Neural progenitor cell (in vitro differentiated cells): ENCODE results near the gene CFAP410.

Experiments used
- EZH2 ChIP-seq: fragments of 200-600 bp; sonication (generic); IDR thresholded peaks from 2 replicates; pipeline ENCODE4 v1.6.1; 2017; ENCODE audit warnings: antibody characterized with exemption, mild to moderate bottlenecking, moderate library complexity
- EZH2phosphoT487 ChIP-seq: fragments of 200-600 bp; sonication (generic); IDR thresholded peaks from 2 replicates; pipeline ENCODE4 v1.6.1; 2017; ENCODE audit warnings: antibody characterized with exemption
- TF ChIP-seq, protein P1 (sequence below): fragments of 200-600 bp; sonication (generic); IDR thresholded peaks from 2 replicates; pipeline ENCODE4 v1.5.1; 2017; ENCODE audit warnings: antibody characterized with exemption, mild to moderate bottlenecking

DNA sequence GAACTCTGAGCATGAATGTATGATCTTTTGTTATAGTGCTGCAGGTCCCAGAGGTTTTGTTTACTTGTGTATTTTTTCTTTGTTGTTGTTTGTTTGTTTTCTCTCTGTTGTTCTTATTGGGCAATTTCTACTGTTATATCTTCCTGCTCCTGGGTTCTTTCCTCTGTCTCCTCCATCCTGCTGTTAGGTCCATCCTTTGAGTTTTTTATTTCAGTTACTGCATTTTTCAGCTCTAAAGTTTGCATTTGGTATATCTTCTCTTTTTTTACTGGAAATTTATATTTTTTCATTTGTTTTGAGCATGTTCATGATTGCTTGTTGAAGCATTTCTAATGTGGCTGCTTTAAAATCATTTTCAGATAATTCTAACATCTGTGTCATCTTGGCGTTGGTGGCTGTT, 24.1 kb upstream of the CFAP410 start:
- TF ChIP-seq, protein P1, sequence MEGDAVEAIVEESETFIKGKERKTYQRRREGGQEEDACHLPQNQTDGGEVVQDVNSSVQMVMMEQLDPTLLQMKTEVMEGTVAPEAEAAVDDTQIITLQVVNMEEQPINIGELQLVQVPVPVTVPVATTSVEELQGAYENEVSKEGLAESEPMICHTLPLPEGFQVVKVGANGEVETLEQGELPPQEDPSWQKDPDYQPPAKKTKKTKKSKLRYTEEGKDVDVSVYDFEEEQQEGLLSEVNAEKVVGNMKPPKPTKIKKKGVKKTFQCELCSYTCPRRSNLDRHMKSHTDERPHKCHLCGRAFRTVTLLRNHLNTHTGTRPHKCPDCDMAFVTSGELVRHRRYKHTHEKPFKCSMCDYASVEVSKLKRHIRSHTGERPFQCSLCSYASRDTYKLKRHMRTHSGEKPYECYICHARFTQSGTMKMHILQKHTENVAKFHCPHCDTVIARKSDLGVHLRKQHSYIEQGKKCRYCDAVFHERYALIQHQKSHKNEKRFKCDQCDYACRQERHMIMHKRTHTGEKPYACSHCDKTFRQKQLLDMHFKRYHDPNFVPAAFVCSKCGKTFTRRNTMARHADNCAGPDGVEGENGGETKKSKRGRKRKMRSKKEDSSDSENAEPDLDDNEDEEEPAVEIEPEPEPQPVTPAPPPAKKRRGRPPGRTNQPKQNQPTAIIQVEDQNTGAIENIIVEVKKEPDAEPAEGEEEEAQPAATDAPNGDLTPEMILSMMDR = no peak
- TF ChIP-seq EZH2 = no peak
- no peak for TF ChIP-seq EZH2phosphoT487
